SW 1271 (cell line): ENCODE data around the gene ASF1B.
"Not testable (repeated sequence)": the region's sequence is repeated elsewhere in the genome, so short reads cannot be mapped to it uniquely, and the experiment has no call there.

Experiments
- DNase-seq, 2 experiments: peaks; one replicate each; lab custom pipeline; 2025; lab: John Stamatoyannopoulos, UW

Gene ASF1B

DNA sequence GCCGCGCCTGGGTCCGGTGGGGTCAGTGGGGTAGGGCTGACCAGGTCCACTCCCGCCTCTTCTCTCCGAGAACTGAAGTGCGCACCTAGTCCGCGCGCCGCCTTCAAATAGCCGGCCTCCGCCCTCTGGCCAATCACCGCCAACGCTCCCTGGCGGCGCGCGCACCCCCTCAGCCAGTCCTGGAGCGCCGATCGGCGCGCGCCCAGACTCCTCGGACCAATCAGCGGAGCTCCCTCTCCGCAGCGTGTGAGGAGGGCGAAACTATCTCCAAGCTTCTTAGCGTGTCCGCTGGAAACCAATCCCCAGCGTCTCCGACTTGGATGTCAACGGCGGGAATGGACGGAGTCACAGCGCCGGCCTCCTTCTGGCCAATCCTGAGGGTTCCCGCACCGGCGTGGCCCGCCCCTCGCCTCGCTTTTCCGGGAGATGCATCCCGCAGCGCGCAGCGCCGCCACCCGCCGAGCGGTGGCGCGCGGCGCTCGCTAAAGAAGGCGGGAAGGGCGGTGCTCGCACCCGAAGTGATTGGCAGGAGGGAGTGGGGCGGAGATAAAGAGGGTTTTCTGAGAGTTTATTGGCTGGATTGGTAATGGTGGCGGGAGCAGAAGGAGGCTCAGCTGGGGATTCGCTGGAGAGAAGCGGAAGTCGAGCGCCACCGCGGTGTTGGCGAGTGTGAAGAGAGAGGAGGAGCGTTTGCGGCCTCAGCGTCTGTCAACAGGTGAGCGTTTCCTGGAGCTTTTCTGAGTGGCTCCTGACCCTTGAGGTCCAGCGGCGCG, at the start of gene ASF1B:
Gene ASF1B, minus strand, starts transcription at position 81 of the 773 bp plus-strand sequence. CDS start 133 bp downstream, outside the sequence.
- DNase-seq: peak; percentile 100

DNA sequence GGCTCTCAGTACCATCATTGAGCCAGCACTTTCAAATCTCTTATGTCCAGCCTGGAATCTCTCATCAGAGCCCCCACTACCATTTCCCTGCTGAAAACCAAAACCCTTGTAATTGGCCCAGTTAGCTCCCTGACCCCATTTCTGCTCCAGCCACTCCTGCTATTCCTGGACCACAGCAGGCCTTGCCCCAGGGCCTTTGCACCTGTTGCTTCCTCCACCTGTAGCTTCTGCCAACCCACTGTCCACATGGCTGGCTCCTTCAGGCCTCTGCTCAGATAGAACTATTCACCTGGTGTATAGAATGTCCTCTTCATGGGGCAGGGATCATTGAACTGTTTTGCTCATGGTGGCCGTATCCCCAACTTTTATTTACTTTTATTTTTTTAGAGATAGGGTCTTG, 49.3 kb upstream of the ASF1B start:
- DNase-seq: not testable (repeated sequence)

DNA sequence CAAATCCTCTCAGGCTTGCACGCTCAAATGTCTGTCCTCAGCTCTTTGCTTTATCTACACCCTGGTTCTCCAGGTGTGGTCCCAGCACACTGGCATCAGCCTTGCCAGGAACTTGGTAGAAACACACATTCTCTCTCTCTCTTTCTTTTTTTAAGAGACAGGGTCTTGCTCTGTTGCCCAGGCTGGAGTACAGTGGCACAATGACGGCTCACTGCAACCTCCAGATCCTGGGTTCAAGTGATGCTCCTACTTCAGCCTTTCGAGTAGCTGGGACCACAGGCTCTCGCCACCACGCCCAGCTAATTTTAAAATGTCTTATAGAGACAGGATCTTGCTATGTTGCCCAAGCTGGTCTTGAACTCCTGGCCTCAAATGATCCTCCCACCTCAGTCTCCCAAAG, 48.8 kb upstream of the ASF1B start:
- no peak for DNase-seq

DNA sequence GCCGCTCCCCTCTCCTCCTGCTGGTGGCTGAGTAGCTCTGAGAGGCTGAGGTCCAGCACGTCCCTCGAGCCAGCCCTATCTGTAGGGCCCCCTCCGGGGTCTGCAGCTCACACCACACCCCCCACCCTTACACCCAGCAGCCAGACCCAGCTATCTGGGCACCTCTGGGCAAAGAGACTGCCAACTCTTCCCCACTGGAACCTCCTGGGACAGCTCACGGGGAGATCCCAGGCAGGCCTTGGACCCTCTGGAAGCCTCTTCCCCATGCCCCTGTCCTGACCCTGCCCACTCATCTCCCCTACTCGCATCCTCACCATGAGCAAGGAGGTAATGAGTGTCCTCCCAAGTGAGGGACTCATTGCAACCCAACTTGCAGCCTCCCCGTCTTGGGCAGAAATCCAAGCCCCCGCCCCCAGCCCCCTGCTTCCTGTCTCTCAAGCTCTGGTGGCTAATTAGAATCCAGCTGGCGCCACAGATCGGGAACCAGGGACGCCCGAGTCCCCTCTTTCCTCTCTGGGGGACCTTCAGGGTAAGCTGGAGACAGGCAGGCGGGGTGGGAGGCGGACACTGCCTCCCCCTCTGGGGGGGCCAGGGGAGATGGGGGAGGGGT, 47.5 kb upstream of the ASF1B start:
- DNase-seq: no peak

DNA sequence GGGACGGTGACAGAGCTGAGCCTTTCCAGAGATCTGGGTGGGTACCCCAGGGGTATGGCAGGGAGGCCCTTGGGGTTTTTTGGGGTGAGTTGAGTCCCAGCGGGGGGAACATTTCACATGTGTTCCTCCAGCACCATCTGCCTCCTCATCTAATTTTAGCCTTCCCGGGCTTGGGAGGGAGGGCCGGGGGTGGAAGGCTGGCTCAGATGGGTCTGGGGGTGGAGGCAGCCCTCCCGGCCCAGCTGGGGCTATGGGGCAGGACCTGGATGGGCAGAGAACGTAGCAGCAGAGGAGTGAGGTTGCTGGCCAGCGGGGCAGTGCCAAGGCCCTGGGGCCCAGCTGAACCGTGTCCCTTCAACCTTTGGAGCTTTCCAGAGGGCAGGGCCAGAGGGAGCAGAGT, 46.1 kb upstream of the ASF1B start:
- DNase-seq: no peak

DNA sequence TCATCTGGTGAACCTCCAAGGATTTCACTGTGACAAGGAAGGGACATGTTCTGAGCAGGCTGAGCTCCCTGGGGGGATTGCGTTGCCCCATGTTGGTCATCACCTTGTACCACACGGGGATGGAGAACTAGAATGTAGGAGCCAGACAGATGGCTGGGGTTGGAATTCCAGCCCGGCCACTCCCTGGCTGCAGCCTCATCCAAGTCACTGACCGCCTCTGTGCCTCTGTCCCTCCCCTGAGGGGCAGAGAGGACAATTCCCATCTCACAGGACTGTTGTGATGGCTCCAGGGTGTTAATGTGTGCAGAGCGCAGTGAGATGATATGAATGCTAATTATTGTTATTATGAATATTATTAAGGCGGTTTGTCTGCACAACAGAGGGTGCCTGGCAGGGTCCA, 45.5 kb upstream of the ASF1B start:
- no peak for DNase-seq

DNA sequence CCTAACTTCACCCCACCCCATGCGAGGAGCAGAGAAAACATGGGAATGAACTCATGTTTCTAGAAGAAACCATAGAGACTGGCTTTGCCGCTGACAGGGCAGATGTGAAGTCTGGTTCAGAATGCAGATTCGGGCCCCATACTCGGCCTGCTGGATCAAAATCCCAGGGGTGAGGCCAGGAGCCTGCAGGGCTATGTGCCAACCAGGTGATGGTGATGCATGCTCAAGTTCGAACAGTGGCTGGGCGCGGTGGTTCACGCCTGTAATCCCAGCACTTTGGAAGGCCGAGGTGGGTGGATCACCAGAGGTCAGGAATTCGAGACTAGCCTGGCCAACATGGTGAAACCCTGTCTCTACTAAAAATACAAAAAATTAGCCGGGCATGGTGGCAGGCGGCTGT, 44.8 kb upstream of the ASF1B start:
- DNase-seq: not testable (repeated sequence)

DNA sequence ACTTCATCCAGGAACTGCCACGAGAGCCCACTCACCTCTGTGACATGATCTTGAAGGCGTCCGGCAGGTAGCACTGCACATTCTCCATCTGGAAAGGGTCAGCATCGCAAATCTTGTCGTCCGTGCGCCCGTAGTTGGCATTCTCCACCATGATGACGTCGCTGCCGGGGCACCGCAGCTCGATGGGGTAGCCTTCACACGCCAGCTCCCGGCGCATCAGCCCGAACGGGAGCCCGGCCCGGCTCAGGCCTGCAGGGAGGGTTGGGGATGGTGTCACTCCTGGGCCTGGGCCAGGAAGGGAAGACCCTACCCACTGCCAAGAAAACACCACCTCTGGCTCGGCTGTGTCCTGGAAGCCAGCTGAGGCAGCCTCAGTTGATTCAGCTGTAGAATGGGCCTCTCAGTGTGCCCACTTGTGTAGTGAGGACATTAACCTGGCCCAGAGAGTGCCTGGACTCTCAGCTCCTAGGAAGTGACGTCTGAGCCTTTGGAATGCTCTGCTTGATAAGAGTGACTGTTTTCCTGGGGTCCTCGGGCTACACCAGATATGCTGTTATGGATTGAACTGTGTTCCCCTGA, 41.2 kb upstream of the ASF1B start:
- no peak for DNase-seq

DNA sequence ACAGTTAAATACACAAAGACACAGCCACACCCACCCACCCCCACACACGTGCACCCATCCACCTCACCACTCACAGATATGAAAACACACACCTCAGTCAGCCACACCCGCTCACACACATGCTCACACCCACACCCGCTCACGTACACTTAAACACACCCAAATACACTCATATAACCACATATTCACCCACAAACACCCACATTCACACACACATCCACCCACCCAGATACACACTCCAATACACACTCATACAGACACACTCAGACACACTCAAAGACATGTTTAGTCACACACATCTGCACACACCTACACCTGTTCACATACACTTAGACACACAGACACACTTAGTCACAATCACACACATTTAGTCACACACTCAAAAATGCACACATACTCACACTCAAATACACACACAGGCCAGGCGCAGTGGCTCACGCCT, 39.0 kb upstream of the ASF1B start:
- DNase-seq: no peak

DNA sequence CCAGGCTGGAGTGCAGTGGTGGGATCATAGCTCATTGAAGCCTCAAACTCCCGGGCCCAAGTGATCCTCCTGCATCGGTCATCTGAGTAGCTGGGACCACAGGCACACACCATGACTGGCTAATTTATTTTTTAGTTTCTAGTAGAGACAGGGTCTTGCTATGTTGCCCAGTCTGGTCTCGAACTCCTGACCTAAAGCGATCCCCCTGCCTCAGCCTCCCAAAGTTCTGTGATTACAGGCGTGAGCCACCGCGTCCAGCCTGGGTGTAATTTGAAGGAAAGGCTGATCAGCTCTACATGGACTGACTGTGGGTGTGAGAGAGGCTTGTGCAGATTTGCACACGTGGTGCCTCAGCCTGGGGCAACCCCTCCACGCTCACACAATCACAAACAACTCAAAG, 38.5 kb upstream of the ASF1B start:
- DNase-seq: no peak

DNA sequence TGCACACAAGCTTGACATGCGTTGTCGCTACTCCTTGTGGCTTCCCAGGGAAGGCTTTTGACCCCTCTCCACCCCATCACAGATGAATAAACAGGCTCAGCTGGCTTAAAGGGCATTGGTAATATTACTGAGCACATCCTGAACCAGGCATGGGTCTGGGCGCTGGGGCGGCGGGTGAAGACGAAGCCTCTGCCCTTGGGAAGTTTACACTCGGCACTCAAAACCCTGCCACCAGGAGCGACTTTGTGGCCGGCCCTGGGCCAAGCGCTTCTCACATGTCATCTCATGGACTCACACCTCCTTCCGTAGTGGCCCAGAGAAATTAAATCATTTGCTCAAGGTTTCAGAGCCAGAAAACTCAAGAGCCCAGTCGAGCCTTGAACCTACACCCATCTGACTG, 32.6 kb upstream of the ASF1B start:
- DNase-seq: no peak

DNA sequence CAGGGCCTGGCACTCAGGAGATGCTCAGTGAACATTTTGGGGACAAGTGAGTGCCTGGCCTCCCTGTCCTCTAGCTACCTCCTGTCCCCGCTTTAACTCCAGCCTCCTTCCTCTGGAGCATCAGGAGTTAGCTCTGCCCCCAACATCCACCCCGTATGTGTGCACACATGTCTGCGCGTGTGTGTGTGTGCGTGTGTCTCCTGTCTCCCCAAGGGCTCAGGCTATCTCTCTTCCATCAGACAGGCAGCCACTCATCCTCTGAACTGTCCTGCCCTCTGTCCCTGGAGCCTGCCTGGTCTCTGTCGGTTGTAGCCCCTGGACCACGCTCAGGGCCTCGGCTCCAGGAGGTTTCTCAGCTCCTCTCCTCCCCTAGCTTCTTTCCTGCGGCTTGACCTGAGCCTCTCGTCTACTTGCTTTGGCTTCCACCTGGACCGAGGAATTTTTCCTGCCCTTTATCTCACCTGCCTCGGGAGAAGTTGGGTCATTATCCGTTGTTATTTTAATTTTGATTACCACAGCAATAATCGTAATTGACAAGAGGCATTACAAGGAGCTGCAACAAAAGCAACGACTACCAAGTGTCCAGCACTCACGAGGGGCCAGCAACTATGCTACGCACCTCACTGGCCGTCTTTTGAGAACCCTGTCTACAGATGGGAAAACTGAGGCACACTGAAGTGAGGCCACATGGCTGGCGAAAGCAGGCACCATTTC, 32.0 kb upstream of the ASF1B start:
- DNase-seq: no peak

DNA sequence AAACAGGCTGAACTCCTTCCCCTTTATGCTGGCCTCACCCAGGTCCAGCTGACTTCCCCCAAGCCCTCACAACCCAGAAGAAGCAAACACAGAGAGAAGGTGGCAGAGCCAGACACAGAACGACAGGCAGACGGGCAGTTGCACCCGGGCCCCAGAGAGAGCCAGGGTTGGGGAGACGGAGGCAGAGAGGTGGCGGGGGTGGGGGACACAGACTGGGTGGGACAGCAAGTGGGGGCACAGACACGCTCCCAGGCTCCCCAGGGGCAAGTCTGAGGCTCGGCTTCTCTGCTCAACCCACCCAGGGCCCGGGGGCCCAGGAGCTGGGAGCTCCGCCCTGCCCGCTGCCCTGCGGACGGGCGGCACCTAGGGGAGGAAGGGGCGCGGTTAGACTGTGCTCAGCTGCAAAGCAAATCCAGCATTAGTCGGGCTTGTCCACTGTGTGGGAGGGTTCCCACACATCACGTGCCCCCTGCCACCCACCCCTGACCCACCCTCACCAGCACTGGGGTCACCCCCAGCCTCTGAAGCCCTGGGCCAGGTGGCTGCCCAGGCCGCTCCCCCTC, 31.3 kb upstream of the ASF1B start:
- DNase-seq: no peak

DNA sequence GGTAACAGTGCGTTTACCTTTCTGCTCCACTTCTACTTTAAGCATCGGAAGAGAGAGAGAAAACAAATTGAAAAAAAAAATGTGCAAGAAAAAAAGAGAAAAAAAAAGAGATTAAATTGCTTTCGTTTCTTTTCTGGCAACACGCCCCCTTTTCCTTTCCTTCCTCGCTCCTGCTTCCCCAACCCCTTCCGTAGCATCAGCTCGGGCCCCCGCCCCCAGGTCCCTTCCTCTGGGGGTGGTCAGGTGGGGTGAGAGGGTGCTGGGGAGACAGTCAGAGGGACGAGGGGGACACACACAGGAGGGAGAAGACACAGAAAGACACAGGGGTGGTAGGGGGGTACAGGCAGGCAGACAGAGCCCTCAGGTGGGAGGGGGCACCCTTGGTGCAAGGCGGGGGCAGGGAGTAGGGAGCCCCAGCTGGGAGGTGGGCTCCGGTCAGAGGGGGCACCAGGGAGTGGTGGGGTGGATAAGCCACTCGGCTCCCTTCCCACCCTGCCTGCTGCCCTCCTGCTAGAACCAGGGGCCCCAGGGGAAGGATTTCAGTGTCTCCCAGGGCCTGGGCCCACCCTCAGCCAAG, 30.7 kb upstream of the ASF1B start:
- DNase-seq: no peak

DNA sequence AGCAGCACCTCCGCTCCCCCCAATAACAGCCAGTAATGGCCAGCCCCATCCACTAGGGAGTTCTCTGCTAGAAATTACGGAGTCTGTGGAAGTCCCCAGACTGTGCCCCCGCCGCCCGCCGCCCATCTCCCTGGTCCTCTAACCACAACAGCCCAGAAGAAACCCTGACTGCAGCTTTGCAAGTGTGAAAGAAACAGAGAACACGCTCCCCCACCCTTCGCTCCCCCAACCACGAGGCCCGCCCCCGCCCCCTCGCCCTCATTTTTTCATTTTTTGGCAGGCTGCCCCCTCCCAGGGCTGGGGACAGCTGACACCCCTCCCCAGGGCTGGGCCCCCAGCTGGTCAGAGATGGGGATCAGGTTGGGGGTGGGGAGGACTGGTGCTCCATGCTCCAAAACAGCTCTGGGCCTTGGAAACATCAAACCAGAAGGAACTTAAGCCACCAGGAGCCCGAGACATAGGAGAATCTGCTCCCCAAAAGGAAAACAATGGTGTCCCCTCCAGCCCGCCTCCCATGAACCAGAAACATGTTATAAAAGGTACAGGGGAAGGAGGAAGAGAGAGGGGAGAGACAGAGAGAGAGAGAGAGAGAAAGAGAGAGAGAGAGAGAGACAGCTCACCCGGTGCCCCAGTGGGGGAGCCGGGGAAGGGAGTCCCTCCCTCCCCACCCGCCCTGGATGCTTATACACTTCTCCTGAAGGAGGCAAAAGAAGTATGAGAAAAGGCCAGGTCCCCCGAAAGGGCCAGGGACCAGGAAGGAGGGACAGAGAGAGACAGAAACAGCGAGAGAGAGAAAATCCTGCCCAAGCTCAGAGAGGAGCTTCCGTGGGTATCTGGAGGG, 29.8 kb upstream of the ASF1B start:
- DNase-seq: no peak

DNA sequence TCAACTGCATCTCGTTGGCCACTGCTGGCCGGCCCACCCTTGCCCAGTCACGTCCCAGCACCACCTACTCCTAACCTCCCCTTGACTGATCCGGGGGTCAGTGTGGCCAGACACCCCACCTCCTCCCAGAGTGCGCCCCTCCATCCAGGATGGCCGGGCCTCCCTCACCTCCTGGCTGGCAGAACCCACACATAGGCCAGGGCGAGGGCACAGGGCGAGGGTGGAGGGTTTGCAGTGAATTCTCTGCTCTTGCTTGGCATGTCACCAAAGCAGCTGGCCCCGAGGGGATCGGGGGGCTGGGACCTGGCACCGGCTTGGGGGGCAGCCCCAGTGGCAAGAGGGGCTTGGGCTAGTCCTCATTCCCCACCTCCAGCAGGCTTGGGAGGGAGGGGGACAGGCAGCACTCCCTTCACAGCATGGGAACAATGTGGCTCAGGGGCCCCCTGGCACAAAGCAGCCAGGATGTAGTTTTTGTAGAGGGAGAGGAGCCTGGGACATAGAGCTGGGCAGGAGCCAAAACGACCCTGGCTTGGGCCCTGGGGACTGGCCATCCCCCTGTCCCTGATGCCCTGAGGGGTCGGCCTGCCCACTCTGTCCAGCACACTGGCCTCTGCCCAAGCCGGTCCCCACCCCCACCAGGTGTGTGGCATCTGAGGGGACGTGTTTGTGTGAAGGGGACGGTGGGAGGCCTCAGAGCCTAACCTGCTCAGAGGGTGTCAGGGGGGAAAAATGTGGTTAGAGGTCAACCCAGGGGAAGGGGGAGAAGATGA, 28.5 kb upstream of the ASF1B start:
- DNase-seq: no peak

DNA sequence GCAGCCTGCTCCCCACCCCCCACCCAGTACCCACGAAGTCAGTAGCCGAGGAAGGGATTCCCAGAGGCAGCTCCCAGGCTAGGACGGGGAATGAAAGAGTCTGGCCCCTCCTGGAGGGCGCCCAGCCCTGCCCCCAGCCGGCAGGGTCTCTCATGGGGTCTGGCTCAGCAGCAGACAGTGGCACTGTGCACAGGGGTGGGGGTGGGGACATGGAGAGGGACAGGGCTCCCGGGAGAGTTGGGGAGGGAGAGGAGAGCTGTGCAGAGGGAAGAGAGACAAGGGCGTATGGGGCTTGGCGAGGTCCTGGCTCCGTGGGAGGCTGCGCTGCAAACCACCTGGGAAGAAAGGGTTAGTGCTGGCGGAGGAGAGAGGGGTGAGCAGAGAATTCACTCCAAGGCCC, 27.7 kb upstream of the ASF1B start:
- no peak for DNase-seq

DNA sequence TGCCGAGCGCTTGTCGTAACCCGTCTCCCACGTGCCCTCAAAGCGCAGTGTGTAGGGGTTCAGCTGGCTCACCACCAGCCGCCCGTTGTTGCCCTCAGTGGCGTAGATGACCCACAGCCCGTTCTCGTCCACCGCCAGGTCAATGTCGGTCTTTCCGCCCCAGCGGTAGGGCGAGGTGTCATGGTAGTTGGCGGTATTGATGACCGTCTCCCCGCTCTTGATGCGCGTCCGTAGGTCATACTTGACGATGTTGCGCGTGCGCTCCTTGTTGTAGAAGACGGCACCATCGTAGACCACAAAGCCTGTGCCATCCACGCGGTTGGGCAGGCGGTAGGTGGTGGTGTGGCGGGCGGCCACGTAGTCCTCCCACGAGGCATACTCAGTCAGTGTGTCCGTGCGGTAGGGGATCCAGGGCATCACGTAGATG, 26.5 kb upstream of the ASF1B start:
- DNase-seq: no peak

DNA sequence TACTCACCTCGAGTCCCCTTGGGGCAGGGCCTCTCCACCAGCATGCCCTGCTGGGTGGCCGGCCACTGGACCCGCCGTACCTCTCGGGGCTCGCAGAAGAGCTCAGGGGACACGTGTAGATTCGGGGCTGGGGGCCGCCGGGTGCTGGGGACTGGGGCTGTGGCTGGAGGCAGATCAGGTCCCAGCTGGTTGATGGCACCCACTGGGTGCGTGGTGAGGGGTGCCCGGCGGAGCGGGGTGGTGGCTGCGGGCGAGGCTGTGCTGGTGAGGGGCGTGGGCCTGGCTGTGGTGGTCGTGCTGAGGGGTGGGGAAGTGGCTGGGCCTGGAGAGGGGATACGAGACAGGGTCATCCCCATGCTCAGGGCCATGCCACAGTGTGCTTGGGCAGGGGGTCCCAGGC, 24.9 kb upstream of the ASF1B start:
- no peak for DNase-seq

DNA sequence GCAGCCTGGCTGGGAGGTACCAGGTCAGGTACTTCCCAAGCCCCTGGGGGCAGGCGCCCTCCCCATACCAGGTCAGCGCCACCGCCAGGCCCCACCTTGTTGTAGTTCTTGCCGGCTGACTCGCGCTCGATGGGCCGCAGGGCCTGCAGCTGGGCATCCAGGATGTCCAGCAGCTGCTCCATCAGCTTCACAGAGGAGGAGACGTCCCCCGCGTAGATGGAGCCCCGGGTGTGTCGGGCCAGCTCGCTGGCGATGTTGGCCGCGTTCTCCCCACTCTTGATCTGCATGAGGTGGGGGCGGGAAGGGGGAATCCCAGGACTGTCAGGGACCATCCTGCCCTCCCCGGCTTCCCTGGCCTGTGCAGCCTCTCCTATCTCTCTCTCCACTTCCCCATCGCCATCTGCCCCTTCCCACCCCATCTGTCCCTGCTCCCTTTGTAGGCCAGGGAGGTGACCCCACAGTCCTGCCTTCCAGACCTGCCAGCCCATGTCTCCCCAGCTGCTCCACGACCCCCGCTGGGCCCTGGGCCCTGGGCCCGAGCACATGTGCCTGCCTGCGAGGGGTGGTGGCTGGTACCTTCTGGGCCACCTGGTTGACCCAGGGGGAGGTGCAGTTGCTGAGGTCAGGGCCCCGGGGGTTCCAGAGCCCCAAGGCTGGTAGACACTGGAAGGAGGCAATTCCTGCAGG, 23.8 kb upstream of the ASF1B start:
- DNase-seq: no peak
